ENCODE results near the gene ITGB4.

The ITGB4 gene

GRCh38 chr17:75751676-75752404, 30.6 kb downstream of the ITGB4 start:
- DNase-seq (ENCODE audit: low read depth), result no peak
- TF ChIP-seq, protein P1, sequence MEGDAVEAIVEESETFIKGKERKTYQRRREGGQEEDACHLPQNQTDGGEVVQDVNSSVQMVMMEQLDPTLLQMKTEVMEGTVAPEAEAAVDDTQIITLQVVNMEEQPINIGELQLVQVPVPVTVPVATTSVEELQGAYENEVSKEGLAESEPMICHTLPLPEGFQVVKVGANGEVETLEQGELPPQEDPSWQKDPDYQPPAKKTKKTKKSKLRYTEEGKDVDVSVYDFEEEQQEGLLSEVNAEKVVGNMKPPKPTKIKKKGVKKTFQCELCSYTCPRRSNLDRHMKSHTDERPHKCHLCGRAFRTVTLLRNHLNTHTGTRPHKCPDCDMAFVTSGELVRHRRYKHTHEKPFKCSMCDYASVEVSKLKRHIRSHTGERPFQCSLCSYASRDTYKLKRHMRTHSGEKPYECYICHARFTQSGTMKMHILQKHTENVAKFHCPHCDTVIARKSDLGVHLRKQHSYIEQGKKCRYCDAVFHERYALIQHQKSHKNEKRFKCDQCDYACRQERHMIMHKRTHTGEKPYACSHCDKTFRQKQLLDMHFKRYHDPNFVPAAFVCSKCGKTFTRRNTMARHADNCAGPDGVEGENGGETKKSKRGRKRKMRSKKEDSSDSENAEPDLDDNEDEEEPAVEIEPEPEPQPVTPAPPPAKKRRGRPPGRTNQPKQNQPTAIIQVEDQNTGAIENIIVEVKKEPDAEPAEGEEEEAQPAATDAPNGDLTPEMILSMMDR (IDR thresholded peaks at IDR 0.05; ENCODE audit: insufficient read depth, low read depth, low read length, missing control alignments), result no peak
- no peak overlapping the region for H3K4me3 ChIP-seq (ENCODE audit: low read length)

- no peak for DNase-seq (ENCODE audit: low read depth)
- TF ChIP-seq, protein P1 (IDR thresholded peaks at IDR 0.05; ENCODE audit: insufficient read depth, low read depth, low read length, missing control alignments), result no peak
- no peak overlapping the region for H3K4me3 ChIP-seq (ENCODE audit: low read length)
These were observed 31.1 kb downstream of the ITGB4 start for GRCh38 chr17:75752405-75752709.

- H3K4me3 ChIP-seq (ENCODE audit: low read length), result no peak overlapping the region
- no peak for DNase-seq (ENCODE audit: low read depth)
- TF ChIP-seq, protein P1 (IDR thresholded peaks at IDR 0.05; ENCODE audit: insufficient read depth, low read depth, low read length, missing control alignments), result peak; percentile 21
These were observed 31.7 kb downstream of the ITGB4 start for GRCh38 chr17:75752802-75753513.

DNA sequence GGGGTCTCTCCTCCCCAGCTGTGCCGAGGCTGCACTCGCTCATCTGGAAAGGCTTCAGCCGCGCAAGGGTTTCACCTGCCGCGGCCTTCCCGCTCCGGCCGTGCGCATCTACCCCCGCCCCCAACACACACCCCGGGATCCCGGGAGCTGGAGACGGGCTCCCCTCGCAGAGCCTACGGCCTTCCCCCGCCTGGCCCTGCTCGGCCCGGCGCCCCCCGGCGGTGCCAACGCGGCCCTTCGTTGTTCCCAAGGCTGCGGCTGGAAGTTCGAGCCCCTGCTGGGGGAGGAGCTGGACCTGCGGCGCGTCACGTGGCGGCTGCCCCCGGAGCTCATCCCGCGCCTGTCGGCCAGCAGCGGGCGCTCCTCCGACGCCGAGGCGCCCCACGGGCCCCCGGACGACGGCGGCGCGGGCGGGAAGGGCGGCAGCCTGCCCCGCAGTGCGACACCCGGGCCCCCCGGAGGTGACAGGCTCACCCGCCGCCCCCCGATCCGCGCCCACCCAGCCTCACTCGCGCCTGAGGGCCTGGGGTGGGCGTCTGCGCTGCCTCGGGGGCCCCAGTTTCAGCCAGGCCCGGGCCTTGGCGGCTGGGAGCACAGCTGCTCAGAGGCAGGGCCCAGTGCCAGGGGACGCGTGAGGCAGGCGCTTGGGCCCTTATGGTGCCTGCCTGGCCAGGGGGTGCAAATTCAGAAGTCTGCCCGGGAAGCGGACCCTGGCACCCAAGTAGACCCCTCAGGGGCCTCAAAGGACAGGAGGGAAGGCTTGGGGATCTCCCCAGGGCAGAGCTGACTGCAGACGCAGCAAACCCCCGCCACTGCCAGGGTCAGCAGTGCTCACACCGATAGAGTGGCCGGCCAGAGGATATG, 32.5 kb downstream of the ITGB4 start:
- TF ChIP-seq, protein P1 (IDR thresholded peaks at IDR 0.05; ENCODE audit: insufficient read depth, low read depth, low read length, missing control alignments), result no peak
- H3K4me3 ChIP-seq (ENCODE audit: low read length), result no peak overlapping the region
- DNase-seq (ENCODE audit: low read depth), result no peak

GRCh38 chr17:75754378-75755204, 33.3 kb downstream of the ITGB4 start:
- DNase-seq (ENCODE audit: low read depth), result no peak
- TF ChIP-seq, protein P1 (IDR thresholded peaks at IDR 0.05; ENCODE audit: insufficient read depth, low read depth, low read length, missing control alignments), result no peak
- no peak overlapping the region for H3K4me3 ChIP-seq (ENCODE audit: low read length)

DNA sequence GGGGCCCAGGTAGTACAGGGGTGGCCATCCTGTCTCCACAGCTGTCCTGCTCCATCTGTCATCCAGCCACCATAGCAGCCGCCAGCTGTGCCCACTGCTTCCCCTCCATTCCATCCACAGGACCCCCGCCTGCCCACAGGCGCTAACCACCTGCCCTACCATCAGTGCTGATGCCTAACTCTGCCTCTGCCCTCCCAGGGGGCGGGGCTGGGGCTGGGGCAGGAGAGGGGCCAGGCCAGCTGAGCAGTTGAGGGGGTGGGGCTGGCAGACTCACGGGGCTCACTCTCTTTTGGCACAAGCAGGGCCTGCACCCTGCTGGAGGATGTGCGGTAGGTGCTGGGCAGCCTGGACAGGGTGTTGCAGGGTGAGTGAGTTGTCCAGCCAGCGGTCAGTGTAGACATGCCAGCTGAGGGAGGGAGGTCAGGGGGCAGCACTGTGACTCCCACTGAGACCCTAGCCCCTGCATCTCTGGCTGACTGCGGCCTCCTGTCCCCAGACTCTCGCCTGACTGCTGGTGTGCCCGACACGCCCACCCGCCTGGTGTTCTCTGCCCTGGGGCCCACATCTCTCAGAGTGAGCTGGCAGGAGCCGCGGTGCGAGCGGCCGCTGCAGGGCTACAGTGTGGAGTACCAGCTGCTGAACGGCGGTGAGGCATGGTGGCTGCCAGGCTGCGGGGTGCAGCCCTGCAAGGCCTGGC, 34.1 kb downstream of the ITGB4 start:
- TF ChIP-seq, protein P1 (IDR thresholded peaks at IDR 0.05; ENCODE audit: insufficient read depth, low read depth, low read length, missing control alignments), result no peak
- H3K4me3 ChIP-seq (ENCODE audit: low read length), result no peak overlapping the region
- peak; percentile 61 for DNase-seq (ENCODE audit: low read depth)

All from epithelial cell of esophagus (primary cell).